Measurements from ENCODE around the gene CXADR.
"Not testable (repeated sequence)": the region's sequence is repeated elsewhere in the genome, so short reads cannot be mapped to it uniquely, and the experiment has no call there.

Gene CXADR

DNA sequence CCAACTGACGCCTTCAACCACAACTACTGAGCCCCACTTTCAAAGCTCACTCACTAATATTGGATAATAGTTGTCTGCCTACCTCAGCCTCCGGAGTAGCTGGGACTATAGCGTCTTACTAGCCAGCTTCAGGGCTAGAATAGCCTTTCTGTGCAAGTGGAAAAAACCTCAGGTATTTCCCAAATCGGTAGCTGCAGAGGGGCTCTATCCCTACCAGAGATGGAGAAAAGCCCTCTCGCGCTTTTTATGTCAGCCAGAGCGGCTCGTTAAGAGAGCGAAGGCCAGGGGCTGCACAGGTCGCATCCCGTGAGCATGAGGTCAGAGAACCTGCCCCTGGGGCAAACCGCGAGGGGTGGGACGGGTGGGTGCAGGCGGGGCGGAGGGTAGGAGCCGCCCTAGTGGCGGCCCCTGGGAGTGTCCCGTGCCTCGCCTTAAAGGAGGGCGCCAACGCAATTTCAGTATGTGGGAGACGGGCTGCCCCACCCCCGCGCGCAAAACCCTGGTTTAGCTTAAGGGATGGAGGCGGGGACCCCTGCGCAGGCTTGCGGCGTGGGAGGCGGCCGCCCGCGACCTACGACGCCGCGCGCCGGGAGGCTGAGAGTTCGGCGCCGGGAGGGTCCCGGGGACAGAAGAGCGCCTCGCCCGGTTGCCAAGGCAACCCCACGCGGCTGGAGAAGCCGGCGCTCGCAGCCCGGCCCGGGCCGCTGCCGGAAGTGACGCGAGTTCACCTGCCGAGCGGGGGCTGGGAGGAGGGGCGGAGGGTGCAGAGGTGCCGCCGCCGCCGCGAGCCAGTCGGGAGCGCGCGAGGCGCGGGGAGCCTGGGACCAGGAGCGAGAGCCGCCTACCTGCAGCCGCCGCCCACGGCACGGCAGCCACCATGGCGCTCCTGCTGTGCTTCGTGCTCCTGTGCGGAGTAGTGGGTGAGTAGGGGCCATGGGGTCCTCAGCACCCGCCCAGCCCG lies at the start of gene CXADR:
TSS of gene CXADR (plus strand) at position 791 of the 961 bp plus-strand sequence. CDS start at position 878, 87 bp downstream.
- DNase-seq (ENCODE audit: low spot score): peak; percentile 64

DNA sequence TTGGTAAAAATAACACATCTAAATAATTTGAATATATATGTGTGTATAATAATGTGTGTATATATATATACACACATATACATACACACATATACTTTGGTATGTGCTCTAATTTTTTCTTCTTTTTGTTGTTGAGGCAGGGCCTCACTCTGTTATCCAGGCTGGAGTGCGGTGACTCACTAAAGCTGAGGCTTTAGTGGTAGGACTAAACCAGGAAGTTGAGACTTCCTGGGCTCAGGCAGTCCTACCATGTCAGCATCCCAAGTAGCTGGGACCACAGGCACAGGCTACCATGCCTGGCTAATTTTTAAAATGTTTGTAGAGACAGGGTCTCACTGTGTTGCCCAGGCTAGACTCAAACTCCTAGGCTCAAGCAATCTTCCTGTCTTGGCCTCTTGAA lies 46.7 kb upstream of the CXADR start:
- no peak for DNase-seq (ENCODE audit: low spot score)

DNA sequence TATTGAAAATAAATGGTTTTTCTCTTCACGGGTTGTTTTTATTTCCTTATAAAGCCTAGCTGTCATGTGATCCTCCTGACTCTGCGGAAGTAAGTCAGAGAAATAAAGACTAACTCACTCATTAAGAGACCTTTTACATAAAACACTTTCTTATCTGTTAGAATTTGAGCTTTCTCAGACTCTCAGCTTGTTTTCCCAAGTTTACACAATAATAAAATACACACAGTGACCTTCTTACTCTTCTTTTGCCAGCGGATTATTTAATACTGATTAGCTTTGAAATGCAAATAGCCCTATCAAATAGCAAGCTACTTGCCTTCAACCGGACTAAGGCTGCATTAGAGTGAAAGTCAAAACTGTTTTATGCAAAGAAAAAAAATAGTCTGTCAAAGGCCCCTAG lies 45.5 kb upstream of the CXADR start:
- DNase-seq (ENCODE audit: low spot score): no peak

DNA sequence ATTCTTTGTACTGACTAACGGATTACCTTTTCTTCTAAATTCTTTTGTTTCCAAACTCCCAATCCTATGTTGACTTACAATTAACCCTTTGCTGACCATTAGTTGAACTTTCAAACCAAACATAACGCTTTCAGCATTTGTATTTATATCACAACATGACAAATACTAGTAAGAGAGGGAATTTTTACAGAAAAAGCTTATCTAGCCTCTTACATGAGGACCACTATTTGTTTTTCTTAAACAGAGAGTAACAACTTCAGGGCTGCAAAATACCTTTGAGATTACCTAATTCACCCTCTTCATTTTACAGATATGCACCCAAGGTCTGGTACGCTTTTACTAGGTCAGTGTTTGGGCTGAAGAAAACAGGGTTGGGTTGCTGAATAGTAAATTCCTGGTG lies 45.0 kb upstream of the CXADR start:
- no peak for DNase-seq (ENCODE audit: low spot score)

DNA sequence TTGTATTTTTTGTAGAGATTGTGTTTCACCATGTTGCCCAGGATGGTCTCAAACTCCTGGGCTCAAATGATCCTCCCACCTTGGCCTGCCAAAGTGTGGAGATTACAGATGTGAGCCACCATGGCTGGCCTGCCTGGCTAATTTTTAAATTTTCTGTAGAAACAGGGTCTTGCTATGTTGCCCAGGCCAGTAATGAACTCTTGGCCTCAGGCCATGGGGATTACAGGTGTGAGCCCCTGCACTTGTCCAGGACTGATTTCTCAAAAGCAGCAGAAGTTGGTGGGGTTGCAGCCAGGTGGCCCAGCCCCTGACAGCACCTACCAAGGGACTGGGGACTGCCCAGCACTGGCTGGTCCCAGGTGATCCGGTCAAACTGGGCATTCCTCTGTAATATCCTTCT lies 44.1 kb upstream of the CXADR start:
- DNase-seq (ENCODE audit: low spot score): no peak

DNA sequence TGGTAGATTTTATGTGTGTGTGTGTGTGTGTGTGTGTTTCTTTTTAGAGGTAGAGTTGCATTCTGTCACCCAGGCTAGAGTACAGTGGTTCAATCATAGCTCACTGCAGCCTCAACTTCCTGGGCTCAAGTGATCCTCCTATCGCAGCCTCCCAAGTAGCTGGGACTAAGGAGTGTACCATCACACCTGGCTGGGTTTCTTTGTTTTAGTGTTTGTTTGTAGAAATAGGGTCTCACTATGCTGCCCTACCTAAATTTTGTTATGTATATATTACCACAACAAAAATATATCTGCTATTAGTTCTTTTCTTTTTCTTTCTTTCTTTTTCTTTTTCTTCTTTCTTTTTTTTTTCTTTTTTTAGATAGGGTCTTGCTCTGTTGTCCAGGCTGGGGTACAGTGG lies 43.1 kb upstream of the CXADR start:
- DNase-seq (ENCODE audit: low spot score): no peak

DNA sequence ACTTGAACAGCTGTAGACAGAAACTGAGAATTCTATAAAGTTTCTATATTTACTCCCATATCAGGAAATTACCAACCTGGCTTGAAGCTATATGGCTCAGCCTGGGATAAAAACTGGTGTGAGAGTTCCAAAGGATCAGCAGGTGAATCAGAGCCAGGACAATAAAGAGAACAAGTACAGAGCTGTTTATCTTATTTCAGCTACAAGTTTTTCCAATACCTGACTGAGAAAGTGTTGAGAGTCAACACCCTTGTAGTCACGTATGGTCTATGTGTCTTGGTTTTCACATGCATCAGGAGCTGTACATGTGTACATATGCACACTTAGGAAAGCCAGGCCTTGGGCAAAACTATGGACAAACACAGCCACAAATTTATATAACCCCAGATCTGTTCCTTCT lies 40.7 kb upstream of the CXADR start:
- DNase-seq (ENCODE audit: low spot score): no peak

DNA sequence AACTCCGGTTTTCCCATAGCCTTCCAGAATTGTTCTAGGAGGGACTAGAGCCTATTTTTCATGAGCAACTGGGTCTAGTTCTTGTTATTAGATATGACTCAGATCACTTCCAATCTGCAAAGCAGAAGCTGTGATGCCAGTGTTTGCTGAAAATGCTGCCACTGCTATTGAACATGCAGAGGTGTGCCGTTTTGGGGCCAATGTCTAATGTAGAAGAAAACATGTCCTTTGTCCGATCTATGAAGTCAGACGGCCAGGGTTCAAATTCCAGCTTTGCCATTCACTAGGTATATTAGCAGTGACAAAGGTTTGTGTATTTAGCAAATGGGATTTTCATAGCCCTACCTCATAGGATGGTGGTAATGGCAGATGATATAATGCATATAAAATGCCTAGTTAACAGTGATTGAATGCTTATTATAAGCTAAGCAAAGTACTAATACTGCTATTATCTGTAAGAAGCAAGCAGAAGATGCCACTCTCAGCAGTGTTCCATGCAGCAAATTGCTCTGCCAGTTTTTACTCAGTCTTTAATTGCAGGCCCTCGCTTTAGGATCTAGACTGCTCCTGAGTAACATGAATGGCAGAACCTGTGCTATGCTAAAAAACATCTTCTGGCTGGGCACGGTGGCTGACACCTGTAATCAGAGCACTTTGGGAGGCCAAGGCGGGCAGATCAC lies 40.1 kb upstream of the CXADR start:
- no peak for DNase-seq (ENCODE audit: low spot score)

DNA sequence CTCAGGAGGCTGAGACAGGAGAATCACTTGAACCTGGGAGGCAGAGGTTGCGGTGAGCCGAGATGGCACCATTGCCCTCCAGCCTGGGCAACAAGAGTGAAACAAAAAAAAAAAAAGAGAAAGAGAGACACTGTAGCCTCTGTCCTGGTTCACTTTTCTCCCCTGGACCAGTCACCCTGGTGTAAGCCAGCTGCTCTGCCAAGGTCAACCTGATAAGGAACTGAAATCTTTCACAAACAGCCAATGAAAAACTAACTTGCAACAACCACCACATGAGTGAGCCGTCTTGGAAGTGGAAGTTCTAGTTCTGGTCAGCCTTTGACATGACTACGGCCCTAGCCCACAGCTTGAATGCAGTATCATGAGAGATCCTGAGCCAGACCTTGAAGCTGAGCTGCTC lies 36.8 kb upstream of the CXADR start:
- DNase-seq (ENCODE audit: low spot score): no peak

DNA sequence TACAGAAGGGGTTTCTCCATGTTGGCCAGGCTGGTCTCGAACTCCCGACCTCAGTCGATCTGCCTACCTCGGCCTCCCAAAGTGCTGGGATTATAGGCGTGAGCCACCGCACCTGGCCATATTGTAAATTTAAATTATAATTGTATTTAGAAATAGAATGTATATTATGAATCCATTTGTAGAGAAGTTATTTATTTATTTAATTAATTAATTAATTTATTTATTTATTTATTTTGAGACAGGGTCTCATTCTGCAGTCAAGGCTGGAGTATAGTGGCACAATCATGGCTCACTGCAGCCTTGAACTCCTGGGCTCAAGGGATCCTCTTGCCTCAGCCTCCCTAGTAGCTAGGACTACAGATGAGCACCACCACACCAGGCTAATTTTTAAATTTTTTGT lies 34.7 kb upstream of the CXADR start:
- not testable (repeated sequence) for DNase-seq (ENCODE audit: low spot score)

DNA sequence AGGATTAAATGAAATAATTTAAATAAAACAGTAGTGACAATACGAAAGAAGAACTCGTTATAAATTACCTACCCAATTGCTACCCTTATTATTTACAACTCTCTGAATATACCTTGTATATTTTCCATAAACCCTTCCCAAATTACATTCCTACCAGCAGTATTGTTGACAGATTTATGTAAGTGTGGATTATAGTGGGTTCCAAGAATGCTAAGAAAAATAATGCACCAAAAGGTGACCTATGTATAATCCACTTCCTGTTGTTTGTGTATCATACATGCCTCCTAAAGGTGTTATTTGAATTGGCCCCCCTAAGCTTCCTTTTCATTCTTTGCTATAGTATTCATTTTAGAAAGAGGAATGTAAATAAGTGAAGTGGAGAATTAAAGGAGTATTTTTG lies 33.2 kb upstream of the CXADR start:
- no peak for DNase-seq (ENCODE audit: low spot score)

DNA sequence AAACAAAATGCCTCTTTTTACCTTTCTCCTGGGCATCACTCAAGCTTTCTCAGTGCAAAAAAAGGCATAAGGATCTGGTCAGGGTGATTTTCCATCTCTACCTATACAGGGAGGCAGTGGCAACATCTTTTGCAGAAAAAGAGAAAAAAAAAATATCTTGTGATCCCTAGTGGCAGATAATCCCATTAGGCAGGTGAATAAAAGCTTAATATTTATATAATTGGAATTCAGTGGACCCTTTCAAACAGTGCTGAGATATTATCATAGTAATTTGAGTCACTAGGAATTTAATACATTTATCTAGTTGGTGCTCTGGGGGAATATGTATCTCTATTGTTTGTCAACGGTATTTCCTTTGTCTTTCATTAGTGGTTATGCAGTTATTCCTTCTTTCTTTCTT lies 29.9 kb upstream of the CXADR start:
- DNase-seq (ENCODE audit: low spot score): no peak

DNA sequence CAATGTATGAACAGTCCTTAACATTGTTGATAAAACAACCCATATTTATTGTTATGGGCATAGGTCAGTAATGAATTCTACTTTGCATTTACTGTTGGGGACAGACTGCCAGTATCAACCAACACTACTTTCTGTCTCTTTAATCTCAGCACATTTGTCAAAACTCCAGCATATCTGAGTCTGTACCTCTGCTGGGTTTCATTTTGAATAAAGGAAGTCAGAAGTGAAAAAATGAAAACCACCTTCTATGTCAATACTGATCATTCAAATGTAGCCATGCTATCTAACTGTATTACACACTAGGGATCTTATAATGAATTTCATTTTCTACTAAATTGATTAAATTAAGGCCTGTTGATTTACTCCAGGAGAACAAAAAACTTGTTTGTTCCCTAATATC lies 24.2 kb upstream of the CXADR start:
- no peak for DNase-seq (ENCODE audit: low spot score)

DNA sequence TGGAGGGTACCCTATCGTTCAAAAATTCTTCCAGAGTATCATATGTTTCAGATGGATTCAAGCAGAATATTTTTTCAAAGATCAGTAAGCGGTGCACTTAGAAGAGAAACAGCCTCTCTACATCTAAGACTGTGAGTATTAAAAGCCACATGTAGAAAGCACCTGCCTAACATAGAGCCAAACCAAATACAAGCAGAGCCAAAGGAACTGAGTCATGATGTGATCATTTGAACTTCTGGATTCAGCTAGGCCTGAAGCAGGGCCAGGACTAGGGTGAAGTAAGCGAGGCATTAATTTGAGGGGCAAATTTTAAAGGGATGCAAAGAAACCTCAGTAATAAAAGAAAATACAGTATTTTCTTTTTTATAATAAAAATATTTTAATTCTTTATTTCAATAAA lies 23.3 kb upstream of the CXADR start:
- not testable (repeated sequence) for DNase-seq (ENCODE audit: low spot score)

DNA sequence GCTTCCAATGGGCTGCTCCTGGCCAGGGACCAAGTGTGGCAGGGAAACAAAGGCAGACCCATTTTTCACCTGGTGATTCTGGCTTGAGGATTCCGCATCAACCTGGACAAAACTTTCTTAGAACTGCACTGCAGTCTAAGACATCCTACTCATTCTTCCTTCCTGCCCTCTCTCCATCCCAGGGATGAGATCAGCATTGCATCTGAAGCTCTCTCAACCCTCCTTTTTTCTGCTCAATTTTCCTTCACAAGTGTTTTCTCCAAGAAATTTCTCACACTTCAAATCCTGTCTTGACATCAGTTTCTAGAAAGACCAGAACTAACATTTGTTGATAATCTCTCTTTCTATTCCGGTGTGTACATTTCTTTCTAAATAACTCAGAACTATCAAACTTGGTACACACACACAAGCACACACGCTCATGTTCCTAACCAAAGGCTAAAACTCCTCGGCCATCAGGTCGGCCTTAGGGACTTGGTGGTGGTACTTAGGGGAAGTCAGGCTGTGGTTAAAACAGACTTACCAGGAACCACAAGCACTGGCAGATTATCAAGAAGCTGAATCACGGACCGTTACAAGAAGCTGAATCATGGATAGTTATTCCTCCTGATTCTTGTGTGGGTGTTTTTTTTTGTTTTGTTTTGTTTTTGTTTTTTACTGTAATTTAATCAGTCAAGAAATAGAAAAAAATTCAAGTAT lies 21.0 kb upstream of the CXADR start:
- peak; percentile 77 for DNase-seq (ENCODE audit: low spot score)

DNA sequence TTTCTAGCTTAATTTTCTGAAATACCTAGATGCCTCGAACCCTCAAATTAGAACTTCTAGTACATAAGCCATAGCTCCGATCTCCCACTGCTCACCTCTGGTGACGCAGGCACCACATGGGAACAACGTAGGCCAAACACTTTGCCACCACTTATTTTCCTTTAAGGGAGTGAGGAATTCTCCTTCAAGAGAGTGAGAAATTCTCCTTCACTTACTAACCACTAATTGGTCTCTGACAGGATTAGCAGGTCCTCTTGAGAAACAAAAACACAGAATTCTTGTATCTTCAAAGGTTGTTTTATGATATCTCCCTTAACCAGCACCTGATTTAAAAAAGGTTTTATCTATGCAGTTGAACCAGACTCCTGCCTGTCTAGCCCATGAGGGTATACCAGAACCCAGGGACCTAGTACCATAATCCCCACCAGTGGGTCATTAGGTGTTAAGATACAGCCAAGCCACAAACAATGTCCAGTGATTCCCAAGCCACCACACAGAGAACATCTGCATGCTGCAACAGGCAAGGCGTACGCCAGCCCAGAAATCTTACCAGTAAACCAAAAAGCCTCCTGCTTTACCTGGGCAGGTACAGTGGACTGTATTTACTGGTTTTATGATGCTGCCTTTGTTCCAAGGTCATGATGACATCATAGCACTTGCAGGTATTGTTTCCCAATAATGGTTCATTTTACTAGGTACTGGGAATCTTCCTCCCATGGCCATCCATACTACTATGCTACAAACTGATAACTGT lies 20.3 kb upstream of the CXADR start:
- DNase-seq (ENCODE audit: low spot score): no peak

DNA sequence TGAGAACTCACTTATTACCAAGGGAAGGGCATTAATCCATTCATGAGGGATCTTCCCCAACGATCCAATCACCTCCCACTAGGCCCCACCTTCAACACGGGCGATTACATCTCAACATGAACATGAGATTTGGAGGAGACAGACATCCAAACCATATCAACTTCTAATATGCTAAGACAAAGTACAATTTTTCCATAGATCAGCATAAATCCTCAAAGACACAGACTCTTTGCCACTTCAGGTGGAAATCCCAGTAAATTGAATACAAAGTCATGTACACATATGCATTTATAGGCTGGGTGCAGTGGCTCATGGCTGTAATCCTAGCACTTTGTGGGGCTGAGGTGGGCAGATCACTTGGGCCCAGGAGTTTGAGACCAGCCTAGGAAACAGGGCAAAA lies 18.8 kb upstream of the CXADR start:
- no peak for DNase-seq (ENCODE audit: low spot score)

DNA sequence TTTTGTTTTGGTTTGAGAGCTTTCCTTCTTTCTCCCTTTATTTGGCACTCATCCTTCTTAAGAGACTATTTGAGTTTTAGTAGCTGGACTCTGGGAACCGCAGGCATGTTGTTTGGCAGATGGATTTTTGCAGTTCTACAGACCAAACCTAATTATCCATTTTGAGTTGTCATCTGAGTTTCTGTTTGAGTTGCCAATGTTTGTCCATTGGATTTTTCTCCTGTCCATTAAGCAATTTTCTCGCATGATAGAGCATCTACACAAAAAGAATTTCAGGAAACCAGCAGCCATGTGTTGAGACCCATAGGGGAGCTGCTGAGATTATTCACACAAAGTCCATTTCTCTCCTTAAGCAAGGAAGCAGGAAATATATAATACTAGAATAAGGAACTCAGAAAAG lies 17.2 kb upstream of the CXADR start:
- no peak for DNase-seq (ENCODE audit: low spot score)

DNA sequence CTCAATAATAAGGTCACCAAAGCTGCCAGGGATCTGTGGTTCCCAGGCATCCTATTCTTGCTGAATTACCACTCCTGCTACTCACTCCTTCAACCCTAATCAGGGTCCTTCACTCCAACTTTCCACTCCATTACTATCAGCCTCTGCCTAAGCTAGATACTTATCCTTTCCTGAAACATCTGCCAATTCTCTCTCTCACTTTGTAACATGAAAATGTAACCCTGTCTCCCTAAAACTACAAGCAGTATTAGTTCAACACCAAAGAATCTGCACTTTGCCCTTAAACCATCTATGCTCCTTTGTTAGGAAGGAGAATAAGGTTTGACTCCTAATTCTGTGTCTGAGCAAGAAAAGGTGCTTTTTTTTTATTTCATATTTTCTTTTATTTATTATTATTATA lies 15.5 kb upstream of the CXADR start:
- no peak for DNase-seq (ENCODE audit: low spot score)

DNA sequence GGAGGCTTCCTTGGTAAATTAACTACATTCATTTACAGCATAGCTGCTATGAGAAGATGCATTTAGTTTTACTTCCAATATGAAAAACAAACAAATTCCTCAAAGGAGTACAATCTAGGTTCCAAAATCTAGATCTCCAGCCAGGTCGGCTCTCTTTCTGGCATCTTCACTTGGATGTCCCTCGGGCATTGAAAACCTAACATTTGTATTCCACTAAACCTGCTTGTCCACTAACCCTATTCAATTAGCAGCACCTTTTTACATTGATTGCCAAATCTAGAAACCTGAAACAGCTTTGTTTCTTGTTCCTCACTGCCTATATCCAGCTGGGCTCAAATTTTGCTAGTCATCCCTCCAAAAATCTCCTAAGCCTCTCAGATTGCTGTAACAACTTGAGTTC lies 14.3 kb upstream of the CXADR start:
- DNase-seq (ENCODE audit: low spot score): no peak

DNA sequence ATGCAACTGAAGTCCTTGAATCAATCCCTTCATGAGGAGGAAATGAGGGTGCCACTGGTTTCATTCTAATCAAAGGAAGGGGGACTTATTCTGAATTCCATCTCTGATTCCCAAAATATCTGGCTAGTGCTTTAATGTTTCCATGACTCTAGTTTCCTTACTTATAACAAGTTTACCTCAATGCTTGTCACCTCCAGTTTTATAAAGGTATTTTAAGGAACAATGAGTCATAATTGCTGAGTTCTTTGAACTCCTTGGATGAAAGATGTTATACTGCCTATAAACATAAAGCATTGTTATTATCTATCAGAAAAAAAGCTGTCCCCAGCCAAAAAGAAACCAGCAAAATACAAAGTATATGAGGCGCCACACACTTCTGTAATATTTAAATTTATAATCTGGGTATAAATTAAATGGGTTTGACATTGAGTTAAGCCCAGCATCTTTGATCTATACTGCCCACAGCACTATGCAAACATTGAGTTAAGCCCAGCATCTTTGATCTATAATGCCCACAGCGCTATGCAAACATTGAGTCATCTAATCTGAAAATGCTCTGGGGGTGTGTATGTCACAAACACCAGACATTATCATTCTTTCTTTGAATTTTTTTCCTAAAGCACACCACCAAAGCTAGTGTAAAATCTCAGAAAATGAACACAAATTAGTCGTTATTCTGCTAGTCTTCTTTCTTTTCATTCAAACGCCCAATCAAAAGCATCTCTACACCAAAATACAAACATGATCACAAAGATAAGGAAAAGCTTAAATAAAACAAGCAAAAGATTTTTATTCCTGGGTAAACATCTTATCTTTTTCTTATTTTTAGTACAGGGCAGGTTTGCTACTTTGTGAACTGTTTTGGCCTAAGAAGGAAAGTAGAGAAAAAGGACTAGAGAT lies 11.5 kb upstream of the CXADR start:
- no peak for DNase-seq (ENCODE audit: low spot score)
